OCI-LY1 (cell line): Measurements from ENCODE around the gene CHMP2B.

Source experiments
- EZH2 ChIP-seq: fragments of 200-600 bp; sonication (generic), shearing (Covaris generic); IDR thresholded peaks from 2 replicates; pipeline ENCODE4 v1.8.0; 2017; ENCODE audit warnings: borderline replicate concordance, mixed run types, mild to moderate bottlenecking, antibody characterized with exemption, low read length, moderate library complexity, mixed read lengths
- TF ChIP-seq, protein P1 (sequence below): fragments of 200-600 bp; sonication (generic), shearing (Covaris generic); IDR thresholded peaks from 2 replicates; pipeline ENCODE4 v1.5.1; 2017; ENCODE audit warnings: mild to moderate bottlenecking, antibody characterized with exemption, low read length, moderate library complexity, mixed read lengths

DNA sequence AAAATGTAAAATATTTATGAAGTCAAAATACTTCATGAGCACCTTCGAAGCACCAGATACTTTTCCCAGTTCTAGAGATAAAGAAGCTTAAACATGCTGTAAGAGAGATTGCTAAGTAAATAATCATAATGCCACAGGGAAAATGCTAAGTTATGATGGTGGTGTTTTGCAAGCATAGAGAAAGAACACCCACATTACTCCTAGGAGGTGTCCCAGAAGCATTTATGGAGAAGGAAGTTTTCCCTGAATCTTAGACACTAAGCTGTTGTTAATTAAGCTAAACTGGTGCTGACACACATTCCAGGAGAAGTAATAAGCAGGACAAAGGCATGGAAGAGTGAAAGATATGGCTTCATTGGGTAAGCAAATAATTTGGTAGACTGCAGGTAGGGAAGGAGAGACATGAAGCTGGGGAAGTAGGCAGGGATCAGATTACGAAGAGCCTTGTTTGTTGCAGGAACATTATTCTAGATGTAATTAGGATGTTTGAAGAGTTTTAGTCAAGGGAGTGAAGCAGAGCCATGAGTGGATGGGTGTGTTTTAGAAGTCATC is 40.4 kb upstream of the CHMP2B start:
- TF ChIP-seq, protein P1, sequence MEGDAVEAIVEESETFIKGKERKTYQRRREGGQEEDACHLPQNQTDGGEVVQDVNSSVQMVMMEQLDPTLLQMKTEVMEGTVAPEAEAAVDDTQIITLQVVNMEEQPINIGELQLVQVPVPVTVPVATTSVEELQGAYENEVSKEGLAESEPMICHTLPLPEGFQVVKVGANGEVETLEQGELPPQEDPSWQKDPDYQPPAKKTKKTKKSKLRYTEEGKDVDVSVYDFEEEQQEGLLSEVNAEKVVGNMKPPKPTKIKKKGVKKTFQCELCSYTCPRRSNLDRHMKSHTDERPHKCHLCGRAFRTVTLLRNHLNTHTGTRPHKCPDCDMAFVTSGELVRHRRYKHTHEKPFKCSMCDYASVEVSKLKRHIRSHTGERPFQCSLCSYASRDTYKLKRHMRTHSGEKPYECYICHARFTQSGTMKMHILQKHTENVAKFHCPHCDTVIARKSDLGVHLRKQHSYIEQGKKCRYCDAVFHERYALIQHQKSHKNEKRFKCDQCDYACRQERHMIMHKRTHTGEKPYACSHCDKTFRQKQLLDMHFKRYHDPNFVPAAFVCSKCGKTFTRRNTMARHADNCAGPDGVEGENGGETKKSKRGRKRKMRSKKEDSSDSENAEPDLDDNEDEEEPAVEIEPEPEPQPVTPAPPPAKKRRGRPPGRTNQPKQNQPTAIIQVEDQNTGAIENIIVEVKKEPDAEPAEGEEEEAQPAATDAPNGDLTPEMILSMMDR, result no peak
- no peak for TF ChIP-seq EZH2
